Measurements from ENCODE around the gene SLX9. TPM values are rescaled to one million over a fixed set of nuclear protein-coding genes. Genes with fewer than 3 reads are reported as not detected.

The SLX9 gene
- total RNA-seq, 1 experiment from 2014 or later, result 35.0 TPM

DNA sequence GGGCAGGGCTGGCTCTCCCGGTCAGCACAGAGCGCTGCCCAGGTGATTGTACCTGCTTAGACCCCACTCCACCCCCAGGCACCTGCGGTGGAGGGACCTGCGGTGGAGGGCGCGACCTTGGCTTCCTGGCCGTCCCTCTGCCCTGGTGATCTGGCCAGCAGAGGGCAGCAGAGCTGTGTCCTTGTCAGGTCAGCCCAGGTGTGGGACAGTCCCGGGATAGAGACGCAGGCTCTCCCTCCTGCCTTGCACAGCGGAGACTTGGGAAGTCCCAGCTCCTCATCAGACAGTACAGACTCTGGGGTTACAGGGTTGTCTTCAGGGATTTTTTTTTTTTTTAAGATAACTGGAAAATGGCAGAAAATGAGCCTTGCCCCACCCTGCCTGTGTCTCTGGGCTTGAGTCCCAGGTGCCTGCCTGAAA lies 10.0 kb downstream of the SLX9 start:
- Histone ChIP-seq H3K4me3 (ENCODE audit: insufficient read depth, low read depth, low read length) (no peak overlapping the region), H3K27me3 (ENCODE audit: control insufficient read depth, insufficient read depth, low read length) (no peaks in the 10 kb centered on the region), H3K36me3 (replicated peaks; ENCODE audit: control insufficient read depth, insufficient read depth, low read length) (peaks cover 9% of the 10 kb centered on the region)
- peak; percentile 99 for DNase-seq

GRCh38 chr21:44950351-44950750 lies 10.5 kb downstream of the SLX9 start:
- no peak for DNase-seq
- no peaks in the 10 kb centered on the region for H3K27me3 ChIP-seq (ENCODE audit: control insufficient read depth, insufficient read depth, low read length)
- no peak overlapping the region for H3K4me3 ChIP-seq (ENCODE audit: insufficient read depth, low read depth, low read length)
- H3K36me3 ChIP-seq (replicated peaks; ENCODE audit: control insufficient read depth, insufficient read depth, low read length), result peaks cover 4% of the 10 kb centered on the region

DNA sequence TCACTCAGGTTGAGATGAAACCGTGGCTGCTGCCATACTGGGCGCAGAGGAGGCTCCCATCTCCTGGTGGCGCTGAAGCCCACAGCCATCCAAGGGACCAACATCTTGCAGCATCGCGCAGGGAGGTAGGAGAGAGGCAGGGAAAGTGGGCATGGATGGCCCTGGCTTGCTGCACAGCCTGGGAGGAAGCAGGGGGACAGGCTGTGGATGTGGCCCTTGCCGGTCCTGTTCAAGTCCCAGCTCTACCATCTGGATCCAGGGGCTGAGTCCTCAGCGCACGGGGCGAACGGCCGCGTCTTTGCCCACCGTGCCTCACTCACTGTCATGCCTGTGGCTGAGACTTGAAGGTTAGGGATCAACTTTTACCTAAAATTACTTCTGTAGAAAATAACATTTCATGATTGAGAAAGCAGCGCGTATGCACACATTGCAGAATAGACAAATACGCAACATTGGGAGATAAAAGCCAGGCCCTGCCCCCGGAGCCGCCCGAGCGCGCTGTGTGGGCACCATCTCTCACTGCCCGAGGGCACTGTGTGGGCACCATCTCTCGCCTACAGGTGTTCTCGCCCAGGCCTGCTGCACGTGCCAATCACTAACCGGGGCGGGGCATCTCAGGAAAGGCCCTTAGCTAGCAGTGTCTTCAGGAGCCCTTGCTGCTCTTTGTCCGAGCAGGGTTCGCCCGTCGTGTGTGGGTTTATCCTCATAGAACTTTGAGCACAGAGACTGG lies 11.5 kb downstream of the SLX9 start:
- no peak overlapping the region for H3K4me3 ChIP-seq (ENCODE audit: insufficient read depth, low read depth, low read length)
- no peaks in the 10 kb centered on the region for H3K27me3 ChIP-seq (ENCODE audit: control insufficient read depth, insufficient read depth, low read length)
- no peak for DNase-seq
- H3K36me3 ChIP-seq (replicated peaks; ENCODE audit: control insufficient read depth, insufficient read depth, low read length), result peaks cover 6% of the 10 kb centered on the region

GRCh38 chr21:44952116-44952928 lies 12.5 kb downstream of the SLX9 start:
- Histone ChIP-seq H3K36me3 (replicated peaks; ENCODE audit: control insufficient read depth, insufficient read depth, low read length) (peaks cover 4% of the 10 kb centered on the region), H3K4me3 (ENCODE audit: insufficient read depth, low read depth, low read length) (no peak overlapping the region), H3K27me3 (ENCODE audit: control insufficient read depth, insufficient read depth, low read length) (no peaks in the 10 kb centered on the region)
- peak; percentile 54 for DNase-seq

DNA sequence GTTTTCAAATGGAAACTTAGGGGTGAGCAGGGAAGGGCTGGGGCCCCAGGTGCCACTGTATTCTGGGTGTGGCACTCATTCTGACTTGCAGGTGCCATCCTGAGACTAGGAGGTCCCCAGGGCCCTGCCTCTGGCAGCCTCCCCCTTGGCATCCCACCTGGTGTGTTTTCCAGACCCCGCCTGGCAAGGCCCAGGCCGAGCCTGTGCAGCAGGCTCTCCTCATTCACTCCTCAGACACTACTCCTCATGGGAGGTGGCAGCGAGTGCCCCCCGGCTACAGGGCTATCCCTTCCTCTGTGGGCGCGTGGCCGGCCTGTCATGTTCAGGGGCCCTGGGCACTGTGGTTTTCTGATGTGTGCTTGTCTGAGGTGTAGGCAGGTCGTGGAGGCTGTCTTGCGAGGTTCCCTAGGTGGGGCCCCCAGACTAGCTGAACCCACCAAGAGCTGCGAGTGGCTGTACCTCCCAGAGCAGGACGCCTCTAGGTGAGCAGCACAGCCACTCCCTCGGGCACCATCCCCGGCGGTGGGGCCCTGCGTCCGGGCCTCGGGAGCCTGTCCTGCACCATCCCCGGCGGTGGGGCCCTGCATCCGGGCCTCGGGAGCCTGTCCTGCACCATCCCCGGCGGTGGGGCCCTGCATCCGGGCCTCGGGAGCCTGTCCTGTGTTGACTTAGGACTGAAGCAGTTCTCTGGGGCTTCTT lies 13.2 kb downstream of the SLX9 start:
- peaks cover 4% of the 10 kb centered on the region for H3K36me3 ChIP-seq (replicated peaks; ENCODE audit: control insufficient read depth, insufficient read depth, low read length)

GRCh38 chr21:44953628-44954021 lies 13.8 kb downstream of the SLX9 start:
- DNase-seq, result no peak
- Histone ChIP-seq H3K27me3 (ENCODE audit: control insufficient read depth, insufficient read depth, low read length) (no peaks in the 10 kb centered on the region), H3K4me3 (ENCODE audit: insufficient read depth, low read depth, low read length) (no peak overlapping the region), H3K36me3 (replicated peaks; ENCODE audit: control insufficient read depth, insufficient read depth, low read length) (peaks cover 4% of the 10 kb centered on the region)

More for the DNA sequence above, 13.2 kb downstream of the SLX9 start:
- DNase-seq, result peak; percentile 53
- no peaks in the 10 kb centered on the region for H3K27me3 ChIP-seq (ENCODE audit: control insufficient read depth, insufficient read depth, low read length)
- H3K4me3 ChIP-seq (ENCODE audit: insufficient read depth, low read depth, low read length), result no peak overlapping the region

GRCh38 chr21:44954281-44954771 lies 14.5 kb downstream of the SLX9 start:
- Histone ChIP-seq H3K36me3 (replicated peaks; ENCODE audit: control insufficient read depth, insufficient read depth, low read length) (peaks cover 4% of the 10 kb centered on the region), H3K4me3 (ENCODE audit: insufficient read depth, low read depth, low read length) (no peak overlapping the region), H3K27me3 (ENCODE audit: control insufficient read depth, insufficient read depth, low read length) (no peaks in the 10 kb centered on the region)
- no peak for DNase-seq

DNA sequence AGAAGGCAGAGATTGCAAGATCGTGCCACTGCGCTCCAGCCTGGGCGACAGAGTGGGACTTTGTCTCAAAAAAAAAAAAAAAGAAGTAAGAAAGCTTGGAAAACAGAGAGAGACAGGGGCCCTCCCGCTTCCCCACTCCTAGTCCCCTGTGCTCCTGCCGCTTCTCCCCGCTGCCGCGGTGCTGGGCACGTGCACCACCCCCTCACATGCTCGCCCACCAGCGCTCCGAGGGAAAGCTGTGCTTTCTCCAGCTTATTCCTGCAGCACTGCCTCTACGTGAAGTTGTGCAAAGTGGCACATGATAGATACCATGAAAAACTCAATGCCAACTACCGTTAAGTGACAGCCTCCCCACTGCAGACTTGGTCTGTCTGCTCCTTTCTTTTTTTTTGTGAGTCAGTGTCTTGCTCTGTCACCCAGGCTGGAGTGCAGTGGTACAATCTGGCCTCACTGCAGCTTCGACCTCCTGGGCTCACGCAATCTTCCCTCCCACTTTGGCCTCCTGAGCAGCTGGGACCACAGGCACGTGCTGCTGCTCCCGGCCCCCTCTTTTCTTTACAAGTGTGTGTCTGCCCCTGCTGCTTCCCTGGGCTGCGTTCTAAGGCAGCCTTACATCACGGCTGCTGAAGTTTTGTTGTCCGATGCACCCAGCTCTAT lies 15.4 kb downstream of the SLX9 start:
- no peak for DNase-seq
- no peaks in the 10 kb centered on the region for H3K27me3 ChIP-seq (ENCODE audit: control insufficient read depth, insufficient read depth, low read length)
- H3K4me3 ChIP-seq (ENCODE audit: insufficient read depth, low read depth, low read length), result no peak overlapping the region
- peaks cover 5% of the 10 kb centered on the region for H3K36me3 ChIP-seq (replicated peaks; ENCODE audit: control insufficient read depth, insufficient read depth, low read length)

DNA sequence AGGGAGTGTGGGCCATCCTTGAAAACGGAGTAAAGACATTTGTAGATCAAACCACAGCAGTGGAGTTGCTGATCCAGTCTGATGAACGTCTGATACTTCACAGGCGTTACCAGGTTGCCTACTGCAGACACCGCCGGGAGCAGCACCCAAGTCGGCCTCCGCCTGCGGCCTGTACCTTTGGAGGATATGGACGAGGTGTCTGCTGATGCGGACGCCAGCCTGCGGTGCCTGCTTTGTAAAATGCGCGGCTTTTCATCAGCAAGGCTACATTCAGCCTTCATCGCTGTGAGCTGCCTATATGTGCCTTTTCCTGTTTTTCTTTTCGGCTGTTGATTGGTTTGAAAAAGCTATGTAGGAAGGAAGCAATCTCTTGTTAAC lies 16.0 kb downstream of the SLX9 start:
- Histone ChIP-seq H3K36me3 (replicated peaks; ENCODE audit: control insufficient read depth, insufficient read depth, low read length) (peaks cover 5% of the 10 kb centered on the region), H3K4me3 (ENCODE audit: insufficient read depth, low read depth, low read length) (no peak overlapping the region), H3K27me3 (ENCODE audit: control insufficient read depth, insufficient read depth, low read length) (no peaks in the 10 kb centered on the region)
- DNase-seq, result no peak

DNA sequence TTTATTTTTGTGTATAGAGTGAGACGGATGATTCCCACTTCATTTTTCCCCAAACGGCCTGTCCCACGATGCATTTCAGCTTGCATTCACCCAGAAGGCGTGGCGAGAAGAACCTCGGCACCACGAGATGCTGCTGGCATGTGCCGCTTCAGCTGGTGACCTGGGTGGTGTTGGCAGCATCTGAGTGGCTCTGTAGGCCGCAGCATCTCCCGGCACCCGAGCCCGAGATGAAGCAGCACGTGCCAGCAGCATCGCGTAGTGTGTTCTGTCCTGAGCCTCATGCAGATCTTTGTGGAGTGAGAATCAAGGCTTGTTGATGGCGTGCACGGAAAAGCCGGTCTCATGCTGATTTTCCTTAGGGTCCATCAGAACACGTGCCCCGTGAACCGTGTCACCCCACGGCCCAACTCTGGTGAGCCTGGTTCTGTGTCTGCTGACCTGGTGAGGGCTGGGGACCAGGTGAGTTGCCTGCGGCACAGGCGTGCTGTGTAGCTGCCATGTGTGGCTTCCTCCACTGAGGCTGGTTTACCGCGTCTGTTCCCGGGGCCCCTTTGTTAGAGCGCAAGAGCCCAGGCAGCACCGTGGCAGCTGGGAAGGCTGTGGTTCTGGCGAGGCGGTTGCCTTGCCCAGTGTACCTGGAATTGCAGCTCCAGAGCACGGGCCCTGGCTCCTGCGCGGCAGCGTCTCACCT lies 16.7 kb downstream of the SLX9 start:
- Histone ChIP-seq H3K27me3 (ENCODE audit: control insufficient read depth, insufficient read depth, low read length) (no peaks in the 10 kb centered on the region), H3K4me3 (ENCODE audit: insufficient read depth, low read depth, low read length) (no peak overlapping the region), H3K36me3 (replicated peaks; ENCODE audit: control insufficient read depth, insufficient read depth, low read length) (peaks cover 4% of the 10 kb centered on the region)
- no peak for DNase-seq

- H3K4me3 ChIP-seq (ENCODE audit: insufficient read depth, low read depth, low read length), result no peak overlapping the region
- DNase-seq, result peak; percentile 57
- no peaks in the 10 kb centered on the region for H3K27me3 ChIP-seq (ENCODE audit: control insufficient read depth, insufficient read depth, low read length)
- peaks cover 4% of the 10 kb centered on the region for H3K36me3 ChIP-seq (replicated peaks; ENCODE audit: control insufficient read depth, insufficient read depth, low read length)
These were observed 17.4 kb downstream of the SLX9 start for GRCh38 chr21:44957047-44957831.

GRCh38 chr21:44957901-44958451 lies 18.1 kb downstream of the SLX9 start:
- H3K27me3 ChIP-seq (ENCODE audit: control insufficient read depth, insufficient read depth, low read length), result no peaks in the 10 kb centered on the region
- DNase-seq, result no peak
- H3K36me3 ChIP-seq (replicated peaks; ENCODE audit: control insufficient read depth, insufficient read depth, low read length), result peaks cover 4% of the 10 kb centered on the region
- H3K4me3 ChIP-seq (ENCODE audit: insufficient read depth, low read depth, low read length), result no peak overlapping the region

Data from H7 (cell line).